Measurements from ENCODE around the gene ITGB1BP1.

ITGB1BP1 gene

GRCh38 chr2:9366026-9366425 lies 57.3 kb downstream of the ITGB1BP1 start:
- no peak for TF ChIP-seq CTCF (IDR thresholded peaks at IDR 0.05; ENCODE audit: control insufficient read depth, extremely low read depth, insufficient read depth)
- no peak overlapping the region for H3K4me3 ChIP-seq (ENCODE audit: low read depth, low read length)
- no peak for DNase-seq (ENCODE audit: low read depth)

GRCh38 chr2:9365498-9366019 lies 57.8 kb downstream of the ITGB1BP1 start:
- DNase-seq (ENCODE audit: low read depth) = no peak
- no peak for TF ChIP-seq CTCF (IDR thresholded peaks at IDR 0.05; ENCODE audit: control insufficient read depth, extremely low read depth, insufficient read depth)
- no peak overlapping the region for H3K4me3 ChIP-seq (ENCODE audit: low read depth, low read length)

- no peak for DNase-seq (ENCODE audit: low read depth)
- H3K4me3 ChIP-seq (ENCODE audit: low read depth, low read length) = no peak overlapping the region
- TF ChIP-seq CTCF (IDR thresholded peaks at IDR 0.05; ENCODE audit: control insufficient read depth, extremely low read depth, insufficient read depth) = no peak
Measured at GRCh38 chr2:9364791-9365497, 58.4 kb downstream of the ITGB1BP1 start.

- H3K4me3 ChIP-seq (ENCODE audit: low read depth, low read length) = no peak overlapping the region
- no peak for TF ChIP-seq CTCF (IDR thresholded peaks at IDR 0.05; ENCODE audit: control insufficient read depth, extremely low read depth, insufficient read depth)
- no peak for DNase-seq (ENCODE audit: low read depth)
Measured at GRCh38 chr2:9364373-9364772, 59.0 kb downstream of the ITGB1BP1 start.

GRCh38 chr2:9360701-9361100 lies 62.6 kb downstream of the ITGB1BP1 start:
- TF ChIP-seq CTCF (IDR thresholded peaks at IDR 0.05; ENCODE audit: control insufficient read depth, extremely low read depth, insufficient read depth) = no peak
- DNase-seq (ENCODE audit: low read depth) = no peak
- H3K4me3 ChIP-seq (ENCODE audit: low read depth, low read length) = no peak overlapping the region

- H3K4me3 ChIP-seq (ENCODE audit: low read depth, low read length) = no peak overlapping the region
- no peak for DNase-seq (ENCODE audit: low read depth)
- no peak for TF ChIP-seq CTCF (IDR thresholded peaks at IDR 0.05; ENCODE audit: control insufficient read depth, extremely low read depth, insufficient read depth)
Measured at GRCh38 chr2:9360110-9360509, 63.2 kb downstream of the ITGB1BP1 start.

- no peak overlapping the region for H3K4me3 ChIP-seq (ENCODE audit: low read depth, low read length)
- no peak for DNase-seq (ENCODE audit: low read depth)
- TF ChIP-seq CTCF (IDR thresholded peaks at IDR 0.05; ENCODE audit: control insufficient read depth, extremely low read depth, insufficient read depth) = no peak
Measured at GRCh38 chr2:9359463-9359862, 63.9 kb downstream of the ITGB1BP1 start.

Data from LNCaP clone FGC (cell line).